DND-41 (cell line): ENCODE measurements around the gene SUCLG2.

Experiments used
- ATAC-seq: fragments of 200-7000 bp; cut with Tn5 transposase; 3 replicates; pipeline ENCODE4 v1.9.1; 2021; ENCODE audit warnings: low read depth; ENCODE audit not compliant: insufficient read depth
- DNase-seq: peaks from one replicate; pipeline ENCODE4 v3.0.0-alpha.2; 2020
- H2AFZ ChIP-seq: 2 replicates; pipeline ENCODE4 v1.6.0; 2012; ENCODE audit warnings: low read depth, low read length
- H3K27ac ChIP-seq: 2 replicates; pipeline ENCODE4 v1.5.1; 2012; ENCODE audit warnings: low read length, inconsistent platforms
- H3K27me3 ChIP-seq: fragments of 200-600 bp; sonication (generic); 2 replicates; pipeline ENCODE4 v1.6.0; 2012; ENCODE audit warnings: low read length, mild to moderate bottlenecking, inconsistent platforms; ENCODE audit not compliant: insufficient read depth, poor library complexity
- H3K36me3 ChIP-seq: 2 replicates; pipeline ENCODE4 v1.5.1; 2012; ENCODE audit warnings: low read length, inconsistent platforms; ENCODE audit not compliant: insufficient read depth
- H3K4me1 ChIP-seq: 2 replicates; pipeline ENCODE4 v1.5.1; 2012; ENCODE audit warnings: mild to moderate bottlenecking, low read length; ENCODE audit not compliant: insufficient read depth
- H3K4me2 ChIP-seq: 2 replicates; pipeline ENCODE4 v1.6.0; 2012; ENCODE audit warnings: mild to moderate bottlenecking, moderate library complexity, low read length, inconsistent platforms; ENCODE audit not compliant: insufficient read depth
- H3K4me3 ChIP-seq, 2 experiments: fragments of 200-600 bp in 1 of 2; shearing (Covaris generic) in 1 of 2; 2 replicates each; pipeline ENCODE4 v1.5.1; 2012 to 2016; ENCODE audit warnings: inconsistent platforms in 2 of 2, low read length in 2 of 2, mild to moderate bottlenecking in 2 of 2, low read depth in 1 of 2, moderate library complexity in 1 of 2
- H3K79me2 ChIP-seq: 2 replicates; pipeline ENCODE4 v1.6.0; 2012; ENCODE audit warnings: low read length, inconsistent platforms; ENCODE audit not compliant: insufficient read depth
- H3K9ac ChIP-seq: 2 replicates; pipeline ENCODE4 v1.6.0; 2012; ENCODE audit warnings: low read depth, mild to moderate bottlenecking, inconsistent platforms, low read length, moderate library complexity
- H3K9me3 ChIP-seq: 2 replicates; pipeline ENCODE4 v1.5.1; 2012; ENCODE audit warnings: low read length, moderate library complexity, mild to moderate bottlenecking, inconsistent platforms; ENCODE audit not compliant: insufficient read depth, severe bottlenecking
- H4K20me1 ChIP-seq: 2 replicates; pipeline ENCODE4 v1.6.0; 2012; ENCODE audit warnings: low read length; ENCODE audit not compliant: insufficient read depth
- CTCF ChIP-seq: IDR thresholded peaks from 2 replicates; pipeline ENCODE4 v1.5.1; 2012; ENCODE audit warnings: borderline replicate concordance, low read length, moderate library complexity, mild to moderate bottlenecking; ENCODE audit not compliant: poor library complexity, severe bottlenecking; ENCODE audit errors: extremely low read depth
- EZH2 ChIP-seq: IDR thresholded peaks from 3 replicates; pipeline ENCODE4 v1.6.1; 2012; ENCODE audit warnings: borderline replicate concordance, low read depth, mild to moderate bottlenecking, moderate library complexity, low read length, inconsistent platforms; ENCODE audit not compliant: severe bottlenecking

Gene SUCLG2

GRCh38 chr3:67516496-67516895 lies 137.9 kb downstream of the SUCLG2 start:
- Histone ChIP-seq H3K4me2 (no peak overlapping the region), H3K27me3 (no peaks in the 10 kb centered on the region), H3K36me3 (peaks cover 41% of the 10 kb centered on the region), H3K4me3 (no peak overlapping the region), H3K9ac (no peak overlapping the region), H3K4me1 (no peaks in the 10 kb centered on the region), H3K27ac (no peak overlapping the region), H4K20me1 (no peaks in the 10 kb centered on the region), H3K79me2 (no peaks in the 10 kb centered on the region), H3K9me3 (no peaks in the 10 kb centered on the region), H2AFZ (no peak overlapping the region)
- DNase-seq: no peak
- TF ChIP-seq EZH2: no peak
- TF ChIP-seq CTCF: no peak
- no peak for ATAC-seq

- no peaks in the 10 kb centered on the region for H3K27me3 ChIP-seq
- H3K4me1 ChIP-seq: no peaks in the 10 kb centered on the region
- H3K4me2 ChIP-seq: no peak overlapping the region
- H3K79me2 ChIP-seq: no peaks in the 10 kb centered on the region
- no peak overlapping the region for H3K9ac ChIP-seq
- H3K4me3 ChIP-seq: no peak overlapping the region
- ATAC-seq (no peak), DNase-seq (no peak)
- no peak overlapping the region for H3K27ac ChIP-seq
- no peaks in the 10 kb centered on the region for H3K9me3 ChIP-seq
- no peak overlapping the region for H2AFZ ChIP-seq
- H4K20me1 ChIP-seq: no peaks in the 10 kb centered on the region
- H3K36me3 ChIP-seq: peaks cover 41% of the 10 kb centered on the region
- no peak for TF ChIP-seq CTCF
- no peak for TF ChIP-seq EZH2
Measured at GRCh38 chr3:67515778-67516177, 138.6 kb downstream of the SUCLG2 start.

- ATAC-seq (no peak), DNase-seq (no peak)
- Histone ChIP-seq H3K4me1 (no peaks in the 10 kb centered on the region), H3K79me2 (no peaks in the 10 kb centered on the region), H3K4me2 (no peak overlapping the region), H4K20me1 (no peaks in the 10 kb centered on the region), H3K9me3 (no peaks in the 10 kb centered on the region), H3K27ac (no peak overlapping the region), H3K9ac (no peak overlapping the region), H3K27me3 (no peaks in the 10 kb centered on the region), H3K36me3 (peaks cover 17% of the 10 kb centered on the region; the same call in 1 of the 2 replicates), H2AFZ (no peak overlapping the region), H3K4me3 (no peak overlapping the region)
- TF ChIP-seq EZH2 (no peak), CTCF (no peak)
Measured at GRCh38 chr3:67509471-67510075, 144.8 kb downstream of the SUCLG2 start.
